BE2C (cell line): Measurements from ENCODE around the gene EPS8L1.
"Not testable (repeated sequence)": the region's sequence is repeated elsewhere in the genome, so short reads cannot be mapped to it uniquely, and the experiment has no call there.

Experiments used
- DNase-seq: peaks from one replicate; pipeline ENCODE4 v3.0.0-alpha.2; 2020
- H3K27me3 ChIP-seq: fragments of 250-450 bp; sonication (Bioruptor Pico); 2 replicates; pipeline ENCODE4 v1.5.1; 2020; ENCODE audit warnings: mild to moderate bottlenecking
- H3K36me3 ChIP-seq: fragments of 250-450 bp; sonication (Bioruptor Pico); 2 replicates; pipeline ENCODE4 v1.5.1; 2020; ENCODE audit warnings: mild to moderate bottlenecking
- H3K4me1 ChIP-seq: fragments of 250-450 bp; sonication (Bioruptor Pico); 2 replicates; pipeline ENCODE4 v1.5.1; 2020
- H3K4me3 ChIP-seq: 2 replicates; pipeline ENCODE4 v1.5.1; 2011; ENCODE audit warnings: low read depth, low read length
- H3K9me3 ChIP-seq: fragments of 250-450 bp; sonication (Bioruptor Pico); 2 replicates; pipeline ENCODE4 v1.5.1; 2020
- TF ChIP-seq, protein P1 (sequence below): IDR thresholded peaks from 2 replicates; pipeline ENCODE4 v1.5.1; 2012; ENCODE audit warnings: mild to moderate bottlenecking, low read depth, low read length

The EPS8L1 gene

DNA sequence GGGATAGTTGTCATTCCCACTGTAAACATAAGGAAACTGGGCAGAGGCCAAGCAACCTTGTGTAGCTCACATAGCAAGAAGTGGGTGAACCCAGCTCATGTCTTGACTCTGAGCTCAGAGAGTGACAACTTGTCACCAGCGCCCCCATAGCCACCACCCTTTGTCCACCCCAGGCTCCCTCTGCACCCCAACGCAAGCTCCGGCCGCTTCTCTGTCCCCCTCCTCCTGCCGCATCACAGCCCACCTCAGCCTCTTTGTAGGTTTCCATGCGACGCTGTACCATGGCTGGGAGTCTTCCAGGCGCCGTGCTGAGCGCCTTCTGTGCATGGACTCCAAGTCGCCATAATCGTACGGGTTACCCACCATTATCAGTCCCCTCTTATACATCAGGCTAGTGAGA lies 40.9 kb upstream of the EPS8L1 start:
- H3K4me3 ChIP-seq = no peak overlapping the region
- H3K4me1 ChIP-seq = no peaks in the 10 kb centered on the region
- H3K36me3 ChIP-seq = no peaks in the 10 kb centered on the region
- peaks cover 8% of the 10 kb centered on the region for H3K27me3 ChIP-seq
- TF ChIP-seq, protein P1, sequence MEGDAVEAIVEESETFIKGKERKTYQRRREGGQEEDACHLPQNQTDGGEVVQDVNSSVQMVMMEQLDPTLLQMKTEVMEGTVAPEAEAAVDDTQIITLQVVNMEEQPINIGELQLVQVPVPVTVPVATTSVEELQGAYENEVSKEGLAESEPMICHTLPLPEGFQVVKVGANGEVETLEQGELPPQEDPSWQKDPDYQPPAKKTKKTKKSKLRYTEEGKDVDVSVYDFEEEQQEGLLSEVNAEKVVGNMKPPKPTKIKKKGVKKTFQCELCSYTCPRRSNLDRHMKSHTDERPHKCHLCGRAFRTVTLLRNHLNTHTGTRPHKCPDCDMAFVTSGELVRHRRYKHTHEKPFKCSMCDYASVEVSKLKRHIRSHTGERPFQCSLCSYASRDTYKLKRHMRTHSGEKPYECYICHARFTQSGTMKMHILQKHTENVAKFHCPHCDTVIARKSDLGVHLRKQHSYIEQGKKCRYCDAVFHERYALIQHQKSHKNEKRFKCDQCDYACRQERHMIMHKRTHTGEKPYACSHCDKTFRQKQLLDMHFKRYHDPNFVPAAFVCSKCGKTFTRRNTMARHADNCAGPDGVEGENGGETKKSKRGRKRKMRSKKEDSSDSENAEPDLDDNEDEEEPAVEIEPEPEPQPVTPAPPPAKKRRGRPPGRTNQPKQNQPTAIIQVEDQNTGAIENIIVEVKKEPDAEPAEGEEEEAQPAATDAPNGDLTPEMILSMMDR = no peak
- no peaks in the 10 kb centered on the region for H3K9me3 ChIP-seq
- no peak for DNase-seq

DNA sequence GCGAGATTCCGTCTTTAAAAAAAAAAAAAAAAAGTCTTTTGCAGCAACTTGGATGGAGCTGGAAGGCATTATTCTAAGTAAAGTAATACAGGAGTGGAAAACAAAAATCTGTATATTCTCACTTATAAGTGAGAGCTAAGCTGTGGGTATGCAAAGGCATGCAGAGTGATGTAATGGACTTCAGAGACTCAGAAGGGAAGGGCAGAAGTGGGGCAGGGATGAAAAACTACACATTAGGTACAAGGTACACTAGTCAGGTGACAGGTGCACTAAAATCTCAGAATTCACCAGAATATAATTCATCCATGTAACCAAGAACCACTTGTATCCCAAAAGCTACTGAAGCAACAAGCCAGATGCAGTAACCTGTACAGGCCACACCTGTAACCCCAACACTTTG lies 39.6 kb upstream of the EPS8L1 start:
- no peaks in the 10 kb centered on the region for H3K9me3 ChIP-seq
- H3K27me3 ChIP-seq = peaks cover 8% of the 10 kb centered on the region
- TF ChIP-seq, protein P1 = no peak
- no peak overlapping the region for H3K4me3 ChIP-seq
- no peaks in the 10 kb centered on the region for H3K4me1 ChIP-seq
- no peaks in the 10 kb centered on the region for H3K36me3 ChIP-seq
- no peak for DNase-seq

DNA sequence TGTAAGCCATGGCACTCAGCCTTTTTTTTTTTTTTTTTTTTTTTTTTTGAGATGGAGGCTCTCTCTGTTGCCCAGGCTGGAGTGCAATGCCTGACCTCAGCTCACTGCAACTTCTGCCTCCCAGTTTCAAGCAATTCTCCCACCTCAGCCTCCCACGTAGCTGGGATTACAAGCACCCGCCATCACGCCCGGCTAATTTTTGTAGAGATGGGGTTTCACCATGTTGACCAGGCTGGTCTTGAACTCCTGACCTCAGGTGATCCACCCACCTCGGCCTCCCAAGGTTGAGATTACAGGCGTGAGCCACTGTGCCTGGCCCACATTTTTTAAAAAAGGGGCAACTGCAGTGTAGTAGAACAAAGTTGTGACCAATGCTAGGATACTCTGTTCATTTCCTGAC lies 38.1 kb upstream of the EPS8L1 start:
- not testable (repeated sequence) for H3K4me3 ChIP-seq, H3K27me3 ChIP-seq, H3K9me3 ChIP-seq, H3K4me1 ChIP-seq, H3K36me3 ChIP-seq, DNase-seq

DNA sequence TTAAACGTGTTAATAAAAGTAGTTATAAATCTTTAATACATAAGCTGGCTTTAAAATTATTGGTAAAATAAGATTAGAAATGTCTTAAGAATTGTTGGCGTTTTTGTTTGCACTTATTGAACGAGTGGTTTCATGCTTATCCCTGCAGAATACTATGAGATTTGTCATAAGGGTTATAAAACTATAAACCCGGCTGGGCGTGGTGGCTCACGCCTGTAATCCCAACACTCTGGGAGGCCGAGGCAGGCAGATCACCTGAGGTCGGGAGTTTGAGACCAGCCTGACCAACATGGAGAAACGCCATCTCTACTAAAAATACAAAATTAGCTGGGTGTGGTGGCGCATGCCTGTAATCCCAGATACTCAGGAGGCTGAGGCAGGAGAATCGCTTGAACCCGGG lies 35.0 kb upstream of the EPS8L1 start:
- DNase-seq, H3K4me3 ChIP-seq, H3K27me3 ChIP-seq, H3K4me1 ChIP-seq, H3K9me3 ChIP-seq: not testable (repeated sequence)
- peaks cover 13% of the 10 kb centered on the region for H3K36me3 ChIP-seq

DNA sequence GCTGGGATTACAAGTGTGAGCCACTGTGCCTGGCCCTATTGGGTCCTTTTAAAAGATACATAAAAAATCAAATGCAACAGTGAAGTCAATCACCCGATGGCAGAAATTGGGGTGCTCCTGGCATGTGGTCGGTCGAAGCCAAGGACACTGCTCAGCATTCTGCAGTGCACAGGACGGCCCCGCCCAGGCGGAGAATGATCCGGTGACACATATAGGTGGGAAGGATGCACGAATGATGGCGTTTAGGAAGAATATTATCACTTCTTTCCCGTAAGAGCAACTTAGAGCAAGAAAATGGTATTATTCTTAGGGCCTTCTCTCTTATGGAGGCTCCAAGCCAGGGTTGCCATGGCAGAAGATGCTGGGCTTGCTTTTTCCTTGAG lies 34.4 kb upstream of the EPS8L1 start:
- Histone ChIP-seq H3K4me3 (no peak overlapping the region), H3K9me3 (no peaks in the 10 kb centered on the region), H3K4me1 (no peaks in the 10 kb centered on the region), H3K36me3 (peaks cover 13% of the 10 kb centered on the region), H3K27me3 (no peaks in the 10 kb centered on the region)
- no peak for DNase-seq
- TF ChIP-seq, protein P1 = no peak

DNA sequence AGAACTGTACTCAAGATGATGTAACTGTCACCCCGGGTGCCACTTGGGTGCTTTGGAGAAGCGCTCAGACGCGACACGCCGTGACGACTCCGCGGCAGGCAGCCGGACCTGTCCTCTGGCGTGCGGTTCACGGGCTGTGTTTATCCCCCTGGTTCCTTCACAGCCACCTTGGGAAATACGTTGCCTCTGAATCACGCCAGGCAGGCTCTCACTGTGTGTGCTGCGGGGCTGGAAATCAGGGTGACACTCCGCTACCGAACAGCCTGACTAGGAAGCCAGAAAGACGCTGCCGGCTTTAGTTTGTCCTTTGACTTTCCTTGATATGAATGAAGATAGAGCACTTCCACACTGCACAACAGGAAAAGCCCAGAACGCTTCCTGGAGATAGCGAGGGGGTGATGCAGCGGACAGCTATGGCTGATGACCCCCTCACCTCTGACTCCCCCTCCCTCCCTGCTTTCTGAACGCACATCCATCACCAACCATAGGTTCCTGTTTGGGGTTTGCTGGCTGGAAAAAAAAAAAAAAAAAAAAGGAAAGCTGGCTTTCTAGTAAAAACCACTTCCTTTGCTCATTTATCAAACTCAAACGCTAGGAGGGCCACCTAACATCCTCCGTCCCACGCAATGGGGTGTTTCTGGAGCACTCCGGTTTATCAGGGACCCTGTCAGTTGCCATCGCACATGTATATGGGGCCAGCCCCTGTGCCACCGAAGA lies 33.9 kb upstream of the EPS8L1 start:
- DNase-seq = no peak
- H3K9me3 ChIP-seq = no peaks in the 10 kb centered on the region
- peaks cover 19% of the 10 kb centered on the region for H3K36me3 ChIP-seq
- TF ChIP-seq, protein P1 = no peak
- no peak overlapping the region for H3K4me3 ChIP-seq
- no peaks in the 10 kb centered on the region for H3K27me3 ChIP-seq
- no peaks in the 10 kb centered on the region for H3K4me1 ChIP-seq

DNA sequence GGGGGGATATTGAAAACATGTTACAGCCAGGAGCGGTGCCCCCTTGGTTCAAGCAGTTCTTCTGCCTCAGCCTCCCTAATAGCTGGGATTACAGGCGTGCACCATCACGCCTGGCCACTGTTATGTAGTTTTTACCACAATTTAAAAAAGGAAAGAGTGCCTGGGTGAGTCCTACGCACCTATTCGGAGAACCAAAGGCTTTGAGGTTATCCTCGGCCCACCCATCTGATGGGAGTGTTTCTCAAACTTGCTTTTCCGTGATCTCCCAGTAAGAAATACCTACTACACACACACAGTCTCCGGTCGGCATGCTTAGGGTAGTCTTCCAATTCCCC lies 33.4 kb upstream of the EPS8L1 start:
- peaks cover 24% of the 10 kb centered on the region for H3K36me3 ChIP-seq
- H3K4me1 ChIP-seq = no peaks in the 10 kb centered on the region
- no peak overlapping the region for H3K4me3 ChIP-seq
- H3K27me3 ChIP-seq = no peaks in the 10 kb centered on the region
- no peak for DNase-seq
- H3K9me3 ChIP-seq = no peaks in the 10 kb centered on the region
- TF ChIP-seq, protein P1 = no peak
